HG03066 (cell line): Measurements from ENCODE around the gene RRH.
A peak's percentile ranks its signal among the peaks of the same experiment; 100 is the strongest.
"Not testable (repeated sequence)": the region's sequence is repeated elsewhere in the genome, so short reads cannot be mapped to it uniquely, and the experiment has no call there.

Experiments
- ATAC-seq: cut with Tn5 transposase; IDR thresholded peaks from one replicate; pipeline ENCODE4 v1.9.1; 2021; ENCODE audit warnings: low read depth; ENCODE audit not compliant: unreplicated experiment

RRH gene

GRCh38 chr4:109827672-109828071 is at the start of gene RRH:
Gene RRH (plus strand): TSS chr4:109827972. CDS start chr4:109828028, 56 bp downstream.
- no peak for ATAC-seq

- ATAC-seq, result not testable (repeated sequence)
Observed at GRCh38 chr4:109782092-109782491, 45.7 kb upstream of the RRH start.

GRCh38 chr4:109786846-109787245 is 40.9 kb upstream of the RRH start:
- ATAC-seq, result no peak

DNA sequence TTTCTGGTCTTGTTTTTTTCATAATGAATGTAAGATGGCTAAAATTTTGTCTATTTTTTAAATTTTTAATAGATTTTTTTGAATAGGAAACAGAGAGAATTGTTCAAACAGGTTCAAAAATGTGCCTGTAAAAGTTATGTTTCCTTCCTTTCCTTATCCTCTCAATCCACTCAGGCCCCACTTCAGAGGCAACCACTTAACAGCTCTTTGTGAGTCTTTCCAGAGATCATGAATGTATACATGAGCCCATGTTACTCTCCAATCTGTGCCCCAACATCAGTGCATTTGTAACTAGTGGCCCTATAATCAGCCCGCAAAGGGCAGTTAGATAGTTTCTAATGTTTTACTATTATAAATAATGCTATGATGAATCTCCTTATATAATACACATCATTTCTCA is 40.0 kb upstream of the RRH start:
- ATAC-seq, result no peak

DNA sequence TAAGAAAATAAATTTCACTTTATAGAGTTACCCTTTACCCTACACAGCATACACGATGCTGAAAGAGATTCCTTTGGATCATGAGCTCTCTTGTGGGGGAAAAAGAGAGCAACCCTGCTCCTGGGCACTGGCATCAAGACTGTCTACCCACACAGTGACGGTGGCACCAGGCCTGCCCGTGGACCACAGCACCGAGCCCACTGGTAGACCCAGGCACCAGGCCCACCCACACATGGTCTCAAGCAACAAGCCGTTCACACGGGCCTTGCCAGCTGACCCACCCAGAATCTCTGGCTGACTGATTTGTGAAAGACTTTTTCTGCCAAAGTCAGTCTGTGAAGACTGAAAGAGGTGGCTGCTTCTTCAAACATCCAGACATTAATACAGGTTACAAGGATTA is 32.7 kb upstream of the RRH start:
- no peak for ATAC-seq

DNA sequence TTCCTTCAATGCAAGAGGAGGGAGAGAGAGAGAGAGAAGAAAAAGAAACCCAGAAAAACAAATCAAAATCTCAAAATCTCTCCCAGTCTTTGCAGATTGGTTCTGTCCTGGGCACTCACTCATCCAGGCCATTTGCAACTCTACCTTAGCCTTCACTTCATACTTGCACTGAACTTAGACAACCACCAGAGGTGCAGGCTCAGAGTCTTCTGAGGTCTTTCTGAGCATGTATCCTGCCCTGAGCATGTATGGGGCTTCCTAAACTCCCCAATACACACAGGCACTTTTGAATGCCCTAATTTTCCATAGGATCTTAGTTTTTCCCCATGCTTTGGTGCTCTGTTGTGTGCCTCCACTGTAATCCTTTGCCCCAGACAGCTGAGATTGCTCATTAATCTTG is 28.9 kb upstream of the RRH start:
- ATAC-seq, result no peak

- ATAC-seq, result no peak
Observed at GRCh38 chr4:109801099-109801789, 26.5 kb upstream of the RRH start.

GRCh38 chr4:109801895-109802319 is 25.9 kb upstream of the RRH start, which contains the start of gene CFI:
Gene CFI (minus strand): TSS chr4:109801999. CDS start chr4:109801971, 28 bp downstream.
- ATAC-seq, result no peak

DNA sequence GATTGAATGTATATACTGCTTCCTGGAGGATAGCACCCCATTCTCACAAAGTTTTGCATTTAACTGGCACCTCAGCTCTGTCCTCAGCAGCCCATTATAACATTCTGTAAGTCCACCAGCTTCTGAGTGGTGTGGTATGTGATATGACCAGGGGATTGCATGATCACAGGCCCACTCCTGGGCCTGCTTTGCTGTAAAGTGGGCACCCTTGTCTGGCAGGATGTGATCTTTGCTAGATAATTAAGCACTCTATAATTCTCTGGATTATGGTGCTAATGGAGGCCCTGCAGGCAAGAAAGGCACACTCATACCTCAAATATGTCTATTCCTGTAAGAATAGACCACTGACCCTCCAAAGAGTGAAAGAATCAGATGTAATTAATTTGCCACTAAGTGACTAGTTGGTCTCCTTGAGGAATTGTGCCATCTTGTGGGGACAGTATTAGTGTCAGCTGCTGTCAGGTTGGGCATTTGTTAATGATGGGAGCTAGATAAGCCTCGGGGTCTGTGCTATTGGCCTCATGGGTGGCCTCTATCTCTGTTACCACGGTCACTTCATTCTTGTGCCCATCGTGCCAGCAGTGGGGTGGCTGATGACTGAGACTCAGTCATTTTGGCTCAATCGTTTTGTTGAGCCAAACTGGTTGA is 23.7 kb upstream of the RRH start:
- ATAC-seq, result peak; percentile 77

DNA sequence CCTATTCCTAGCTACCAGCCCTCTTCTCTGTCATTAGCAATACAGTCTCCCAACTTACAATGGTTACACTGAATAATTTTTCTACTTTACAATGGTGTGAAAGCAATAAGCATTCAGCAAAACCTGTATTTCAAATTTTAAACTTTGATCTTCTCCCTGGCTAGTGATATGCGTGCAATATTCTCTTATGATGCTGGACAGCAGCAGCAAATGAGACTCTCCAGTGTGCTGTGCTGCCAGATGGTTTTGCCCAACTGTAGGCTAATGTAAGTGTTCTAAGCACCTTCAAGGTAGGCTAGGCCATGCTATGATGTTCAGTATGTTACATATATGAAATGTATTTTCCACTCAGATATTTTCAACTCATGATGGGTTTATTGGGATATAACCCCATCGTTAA is 18.1 kb upstream of the RRH start:
- no peak for ATAC-seq

- no peak for ATAC-seq
Observed at GRCh38 chr4:109810552-109811387, 17.0 kb upstream of the RRH start.

DNA sequence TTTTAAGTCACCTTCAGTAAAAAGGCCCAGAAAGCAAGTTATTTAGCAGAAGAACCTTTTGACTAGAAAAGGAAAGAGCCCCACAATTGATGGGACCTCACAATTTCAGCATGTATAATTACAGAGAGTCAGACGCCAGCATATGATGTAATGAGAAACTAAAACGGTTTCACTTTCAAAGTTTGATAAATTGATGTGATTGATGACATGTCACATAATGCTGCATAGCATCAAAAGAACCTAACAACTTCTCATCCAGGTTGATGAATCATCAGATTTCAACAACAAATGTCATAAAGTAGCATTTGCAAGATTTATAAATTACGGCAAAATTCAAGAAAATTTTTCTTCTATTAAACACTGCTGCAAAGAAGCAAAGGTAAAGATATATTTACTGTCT is 16.1 kb upstream of the RRH start:
- no peak for ATAC-seq

DNA sequence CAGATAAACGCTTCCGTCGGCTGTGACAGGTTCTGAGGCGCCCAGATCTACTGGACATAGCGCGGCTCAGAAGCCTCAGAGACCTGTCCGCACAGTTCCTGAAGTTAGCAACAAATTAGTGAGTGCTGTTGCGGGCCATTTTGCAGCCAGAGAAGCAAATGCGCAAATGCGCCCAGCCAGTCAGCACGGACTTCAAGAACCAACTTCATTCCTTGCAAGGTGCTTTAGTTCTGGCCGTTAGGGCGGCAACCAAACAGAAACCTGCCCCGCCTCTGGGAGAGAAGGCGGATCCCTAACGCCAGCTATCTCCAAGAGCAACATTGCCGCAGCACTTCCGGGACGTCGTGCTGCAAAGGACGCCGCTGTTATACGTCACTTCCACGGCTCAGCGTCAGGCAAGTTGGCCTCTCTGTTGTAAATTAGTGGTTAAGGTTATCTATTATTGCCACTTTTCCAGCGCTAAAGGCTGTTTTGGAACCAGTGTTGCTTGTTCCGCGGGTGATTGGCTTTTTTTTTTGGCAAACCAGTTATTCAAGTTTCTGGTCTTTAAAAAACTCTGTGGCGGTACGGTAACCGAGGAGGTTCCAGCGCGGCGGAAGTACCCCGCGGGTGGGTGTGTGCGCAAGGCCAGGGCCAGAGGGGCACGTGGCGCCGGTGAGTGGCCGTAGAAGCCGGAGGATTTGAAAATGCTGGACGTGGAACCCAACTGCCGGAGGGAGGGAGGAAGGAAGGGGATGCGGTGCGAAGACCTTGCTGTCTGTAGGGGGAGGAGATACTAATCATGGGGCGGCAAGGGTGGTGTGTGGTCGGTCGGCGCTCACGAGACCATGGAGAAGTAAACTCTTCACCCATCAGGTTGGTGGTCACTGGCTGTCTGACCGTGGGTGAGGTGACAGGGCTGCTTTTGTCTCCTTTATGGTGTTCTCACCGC is 12.4 kb upstream of the RRH start, which contains the start of gene GAR1:
Gene GAR1 (plus strand): TSS at position 612 of the 931 bp plus-strand sequence. CDS start 403 bp downstream, outside the sequence.
- peak; percentile 99 for ATAC-seq

GRCh38 chr4:109816082-109816442 is 11.7 kb upstream of the RRH start:
- ATAC-seq, result peak; percentile 9

- no peak for ATAC-seq
Observed at GRCh38 chr4:109816894-109817293, 10.9 kb upstream of the RRH start.

DNA sequence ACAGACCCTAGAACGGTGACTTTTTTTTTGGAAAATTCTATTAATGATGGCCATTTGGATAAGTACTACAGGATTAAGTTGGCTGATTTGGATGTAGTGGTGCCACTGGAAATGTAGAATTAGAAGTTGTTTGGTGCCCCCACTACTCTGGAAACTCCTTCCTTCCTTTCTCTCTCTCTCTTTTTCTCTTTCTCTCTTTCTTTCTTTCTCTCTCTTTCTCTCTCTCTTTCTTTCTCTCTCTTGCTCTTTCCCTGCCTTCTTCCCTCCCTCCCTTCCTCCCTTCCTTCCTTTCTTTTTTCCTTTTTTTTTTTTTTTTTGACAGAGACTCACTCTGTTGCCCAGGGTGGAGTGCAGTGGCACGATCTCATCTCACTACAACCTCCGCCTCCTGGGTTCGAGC is 9.5 kb upstream of the RRH start:
- ATAC-seq, result no peak

GRCh38 chr4:109820563-109820962 is 7.2 kb upstream of the RRH start:
- ATAC-seq, result no peak

DNA sequence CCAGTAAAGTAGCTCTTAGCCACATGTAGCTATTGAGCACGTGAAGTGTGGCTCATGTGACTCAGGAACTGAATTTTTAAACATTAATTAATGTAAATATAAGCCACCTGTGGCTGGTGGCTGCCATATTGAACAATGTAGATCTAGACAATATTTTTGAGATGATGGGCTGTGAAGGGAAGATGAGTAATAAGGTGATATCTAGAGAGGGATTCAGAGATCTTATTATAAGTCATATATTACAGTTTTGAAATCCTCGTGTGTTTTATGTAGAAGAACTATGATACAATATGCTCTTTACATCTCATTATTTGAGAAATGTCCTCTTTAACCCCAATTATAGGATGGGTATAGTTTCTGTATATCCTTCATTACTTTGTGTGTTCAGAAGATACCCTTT is 6.6 kb upstream of the RRH start:
- ATAC-seq, result no peak

DNA sequence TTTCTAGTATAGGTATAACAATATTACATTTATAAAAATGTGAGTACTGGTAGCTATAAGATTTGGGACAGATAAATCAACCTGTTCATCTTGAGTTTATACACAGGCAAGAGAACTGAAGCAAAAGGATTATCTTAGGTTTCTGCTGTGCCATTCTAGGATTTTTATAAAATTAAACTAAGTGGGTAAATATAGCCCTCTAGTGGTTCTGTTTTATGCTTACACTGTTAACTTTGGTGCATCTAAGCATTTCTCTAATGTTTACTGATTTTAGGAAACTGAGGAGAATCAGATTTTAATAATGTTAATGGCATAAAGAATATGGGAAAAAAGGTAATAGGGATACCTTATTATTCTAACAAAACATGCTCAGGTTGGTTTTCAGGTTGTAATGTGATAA is 1.1 kb upstream of the RRH start:
- ATAC-seq, result no peak

- no peak for ATAC-seq
Observed at GRCh38 chr4:109833756-109834155, 6.0 kb downstream of the RRH start.
